Kidney glomerular epithelial cell (primary cell): ENCODE measurements around the gene CNRIP1.

Experiments
- DNase-seq: peaks from one replicate; lab custom pipeline; 2025; lab: John Stamatoyannopoulos, UW

CNRIP1 gene

GRCh38 chr2:68292108-68292710 lies 27.5 kb downstream of the CNRIP1 start:
- peak; percentile 11 for DNase-seq

- no peak for DNase-seq
Measured at GRCh38 chr2:68291314-68291713, 28.4 kb downstream of the CNRIP1 start.

GRCh38 chr2:68290901-68291300 lies 28.8 kb downstream of the CNRIP1 start:
- no peak for DNase-seq

- DNase-seq: peak; percentile 37
Measured at GRCh38 chr2:68287580-68288441, 31.9 kb downstream of the CNRIP1 start.

- DNase-seq: no peak
Measured at GRCh38 chr2:68284896-68285295, 34.9 kb downstream of the CNRIP1 start.

GRCh38 chr2:68283419-68283812 lies 36.3 kb downstream of the CNRIP1 start:
- DNase-seq: no peak

GRCh38 chr2:68282811-68283418 lies 36.8 kb downstream of the CNRIP1 start:
- peak; percentile 28 for DNase-seq

- no peak for DNase-seq
Measured at GRCh38 chr2:68280796-68281195, 39.0 kb downstream of the CNRIP1 start.

GRCh38 chr2:68280348-68280747 lies 39.4 kb downstream of the CNRIP1 start:
- no peak for DNase-seq

GRCh38 chr2:68279691-68280090 lies 40.1 kb downstream of the CNRIP1 start:
- DNase-seq: no peak

GRCh38 chr2:68278169-68278568 lies 41.6 kb downstream of the CNRIP1 start:
- DNase-seq: no peak

GRCh38 chr2:68274022-68274421 lies 45.7 kb downstream of the CNRIP1 start:
- DNase-seq: no peak

GRCh38 chr2:68272246-68272994 lies 47.3 kb downstream of the CNRIP1 start:
- DNase-seq: no peak

- DNase-seq: no peak
Measured at GRCh38 chr2:68266655-68267054, 53.1 kb downstream of the CNRIP1 start.

- DNase-seq: no peak
Measured at GRCh38 chr2:68263632-68264031, 56.1 kb downstream of the CNRIP1 start.

- no peak for DNase-seq
Measured at GRCh38 chr2:68258851-68259250, 60.9 kb downstream of the CNRIP1 start.

GRCh38 chr2:68256093-68256450 lies 63.7 kb downstream of the CNRIP1 start:
- no peak for DNase-seq

- peak; percentile 34 for DNase-seq
Measured at GRCh38 chr2:68253219-68254068, 66.3 kb downstream of the CNRIP1 start.

- peak; percentile 88 for DNase-seq
Measured at GRCh38 chr2:68252400-68253218, 67.1 kb downstream of the CNRIP1 start, which contains the start of gene PPP3R1. PPP3R1 (minus strand) TSS chr2:68252532; CDS start chr2:68252127, 405 bp downstream.

- no peak for DNase-seq
Measured at GRCh38 chr2:68251855-68252399, 67.8 kb downstream of the CNRIP1 start.
